Measurements from ENCODE around the gene TBC1D22A.
"Not testable (repeated sequence)": the region's sequence is repeated elsewhere in the genome, so short reads cannot be mapped to it uniquely, and the experiment has no call there.

Gene TBC1D22A

DNA sequence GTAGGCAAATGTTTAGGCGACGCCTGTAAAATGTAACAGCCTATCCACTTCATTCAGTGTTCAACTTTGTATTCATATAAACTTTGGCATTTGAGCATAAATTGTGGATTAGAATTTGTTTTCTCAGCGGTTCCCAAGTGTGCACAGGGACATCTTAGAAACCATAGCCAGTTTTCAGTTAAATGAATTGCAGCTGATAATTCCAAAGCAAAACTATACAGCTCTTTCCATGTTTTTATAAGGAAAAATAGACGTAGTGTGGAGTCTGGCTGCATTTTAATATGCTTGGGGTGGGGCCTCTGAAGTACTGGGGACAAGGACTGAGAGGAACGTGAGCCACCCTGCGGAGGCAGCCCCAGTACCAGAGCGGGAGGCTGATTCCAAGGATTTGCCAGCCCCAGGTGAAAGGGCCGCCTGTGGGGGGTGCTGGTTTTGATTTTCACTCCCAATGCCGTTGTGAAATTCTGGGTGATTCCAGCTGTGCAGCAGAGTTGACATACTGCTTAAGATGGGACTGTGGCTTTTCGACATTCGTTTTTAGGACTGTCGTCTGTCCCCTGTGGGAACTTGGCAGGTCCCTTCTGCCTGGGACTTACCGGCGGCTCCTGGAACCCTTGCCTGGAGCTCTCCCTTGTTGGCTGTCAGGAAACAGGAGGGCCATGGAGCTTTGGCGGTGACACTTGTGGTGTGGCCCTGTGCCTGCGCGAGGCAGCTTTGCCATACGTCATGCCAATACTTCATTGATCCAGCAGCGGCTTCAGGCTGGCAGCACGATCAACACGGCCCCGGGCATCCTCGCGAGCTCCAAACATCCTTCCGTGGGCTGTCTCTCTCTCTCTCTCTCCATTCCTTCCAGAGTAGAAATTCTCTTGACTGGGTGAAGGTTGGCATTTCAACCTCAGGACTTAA lies 370.9 kb downstream of the TBC1D22A start:
- DNase-seq: no peak

GRCh38 chr22:47134222-47134621 lies 371.8 kb downstream of the TBC1D22A start:
- no peak for DNase-seq

DNA sequence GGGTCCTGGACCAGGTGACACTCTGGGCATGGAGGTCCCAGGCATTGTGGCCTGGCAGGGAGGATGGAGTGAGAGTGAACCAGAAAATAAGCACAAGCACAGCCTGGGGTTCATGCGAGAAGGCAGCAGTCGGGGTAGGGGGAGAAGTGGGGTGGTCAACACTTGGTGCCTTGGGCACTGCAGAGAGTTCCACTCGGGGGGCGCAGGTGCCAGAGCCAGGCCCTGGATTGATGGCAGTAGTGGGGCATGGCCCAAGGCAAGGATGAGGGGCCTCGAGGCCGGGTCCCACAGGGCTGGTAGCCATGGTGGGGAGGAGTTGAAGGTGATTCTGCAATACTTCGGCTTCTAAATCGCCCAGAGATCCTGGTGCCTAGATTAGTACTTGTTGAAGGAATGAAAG lies 372.9 kb downstream of the TBC1D22A start:
- DNase-seq: no peak

DNA sequence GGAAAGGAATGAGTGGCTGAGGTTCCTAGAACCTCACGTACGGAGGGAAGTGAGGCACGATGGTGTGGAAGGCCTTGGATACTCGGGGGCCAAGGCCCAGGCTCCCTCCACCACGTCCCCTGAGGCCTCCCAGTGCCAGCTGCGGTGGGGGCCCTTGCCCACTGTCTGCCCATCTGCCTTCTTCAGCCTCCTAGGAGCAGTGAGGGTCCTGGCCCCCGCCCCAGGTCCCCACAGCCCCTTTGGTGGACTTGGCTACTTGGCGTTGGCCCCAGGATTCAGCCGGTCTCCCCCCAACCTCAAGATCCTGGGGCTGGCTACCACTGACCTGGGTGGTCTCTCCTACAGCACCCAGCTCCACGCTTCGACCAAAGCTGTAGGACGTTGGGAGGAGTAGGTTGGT lies 373.6 kb downstream of the TBC1D22A start:
- no peak for DNase-seq

DNA sequence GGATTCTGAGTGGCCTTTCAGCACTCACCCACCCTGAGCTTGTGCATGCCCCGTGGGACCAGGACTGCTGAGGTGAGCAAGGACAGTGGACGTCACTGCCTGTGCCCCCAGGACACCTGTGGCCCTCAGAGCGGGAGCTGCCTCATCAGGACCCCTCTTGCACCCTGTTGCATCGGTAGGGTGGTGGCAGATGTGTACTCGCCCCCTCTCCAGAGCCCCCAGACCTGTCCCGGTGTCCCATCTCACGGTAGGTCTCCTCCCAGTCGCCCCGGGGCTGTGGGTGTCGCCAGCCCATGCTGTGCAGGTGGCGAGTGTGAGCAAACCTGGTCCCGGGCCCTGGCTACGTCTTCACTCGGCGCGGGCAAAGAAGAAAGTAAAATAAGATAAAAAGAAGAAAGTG lies 374.2 kb downstream of the TBC1D22A start:
- no peak for DNase-seq

DNA sequence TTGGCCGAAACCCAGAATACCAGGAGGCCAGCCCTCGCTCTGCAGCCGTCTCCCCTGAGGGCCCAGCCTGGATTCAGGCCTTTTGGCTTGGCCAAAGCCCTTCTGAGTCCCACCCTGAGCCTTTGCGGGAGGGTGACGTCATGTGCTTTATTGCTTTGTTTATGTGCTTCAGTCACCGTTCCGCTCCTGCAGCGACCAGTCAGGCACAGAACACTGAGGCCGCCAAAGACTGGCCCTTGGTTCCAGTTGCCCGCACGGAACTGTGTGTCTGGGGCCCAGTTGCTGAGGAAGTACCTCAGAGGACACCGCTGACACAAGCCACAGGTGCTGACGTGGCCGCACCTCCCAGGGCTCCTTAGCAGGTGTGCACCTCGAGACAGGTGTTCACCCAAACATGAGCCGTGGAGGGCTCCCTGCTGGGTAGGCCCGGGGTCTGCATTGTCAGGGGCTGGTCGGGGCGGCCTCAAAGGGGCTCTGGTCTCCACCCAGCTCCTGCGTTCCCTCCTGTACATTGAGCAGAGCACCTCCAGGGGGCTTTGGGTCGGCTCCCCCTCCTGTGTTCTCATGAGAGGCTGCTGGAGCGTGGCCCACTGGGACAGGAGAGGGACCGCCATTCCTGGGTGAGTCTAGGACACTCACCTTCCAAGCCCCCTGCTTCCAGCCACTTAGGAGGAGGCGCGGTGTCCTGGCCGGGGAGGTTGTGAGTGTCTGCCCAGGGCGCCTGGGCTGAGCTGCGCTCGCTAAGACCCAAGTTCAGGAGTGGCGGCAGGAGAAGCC lies 376.8 kb downstream of the TBC1D22A start:
- DNase-seq: no peak

DNA sequence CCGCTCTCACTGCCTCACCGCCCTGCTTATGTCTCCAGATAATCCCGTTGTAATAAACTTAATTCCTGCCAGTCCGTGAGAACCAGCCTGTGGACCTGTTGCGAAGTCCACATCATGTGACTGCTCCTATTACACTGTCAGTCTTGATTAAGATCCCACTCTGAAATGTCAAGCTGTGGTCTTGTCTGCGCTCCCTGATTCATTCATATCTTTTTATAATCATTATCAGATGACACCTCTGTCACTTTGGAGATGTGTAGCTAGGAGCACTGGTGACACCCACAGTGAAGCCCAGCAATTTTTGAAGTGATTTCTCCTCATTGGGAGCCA lies 377.3 kb downstream of the TBC1D22A start:
- no peak for DNase-seq

DNA sequence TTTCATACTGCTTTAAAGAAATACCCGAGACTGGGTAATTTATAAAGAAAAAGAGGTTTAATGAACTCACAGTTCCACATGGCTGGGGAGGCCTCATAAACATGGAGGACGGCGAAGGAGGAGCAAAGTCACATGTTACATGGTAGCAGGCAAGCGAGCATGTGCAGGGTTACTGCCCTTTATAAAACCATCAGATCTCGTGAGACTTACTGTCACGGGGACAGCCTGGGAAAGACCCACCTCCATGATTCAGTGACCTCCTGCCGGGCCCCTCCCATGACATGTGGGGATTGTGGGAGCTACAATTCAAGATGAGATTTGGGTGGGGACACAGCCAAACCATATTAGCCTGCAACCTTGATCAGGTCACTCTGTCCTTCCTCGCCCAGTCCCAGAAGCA lies 378.5 kb downstream of the TBC1D22A start:
- not testable (repeated sequence) for DNase-seq

DNA sequence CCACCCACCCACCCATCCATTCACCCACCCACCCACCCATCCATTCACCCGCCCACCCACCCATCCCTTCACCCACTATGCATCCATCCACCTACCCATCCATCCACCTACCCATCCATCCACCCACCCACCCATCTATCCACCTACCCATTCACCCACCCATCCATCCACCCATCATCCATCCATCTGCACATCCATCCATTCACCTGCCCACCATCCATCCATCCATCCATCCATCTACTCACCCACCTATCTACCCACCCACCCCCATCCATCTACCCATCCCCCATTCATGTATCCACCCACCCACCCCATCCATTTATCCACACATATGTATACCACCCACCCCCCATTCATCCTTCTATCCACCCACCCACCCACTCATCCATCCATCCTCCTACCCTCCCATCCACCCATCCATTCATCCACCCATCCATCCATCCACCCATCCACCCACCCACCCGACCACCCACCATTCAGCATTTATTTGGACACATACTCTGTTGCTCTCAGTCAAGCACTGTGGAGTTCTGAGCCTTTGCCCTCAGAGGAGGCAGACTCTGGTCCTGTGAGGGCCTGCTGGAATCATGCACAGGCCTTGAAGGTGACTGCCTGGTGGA lies 380.1 kb downstream of the TBC1D22A start:
- no peak for DNase-seq

DNA sequence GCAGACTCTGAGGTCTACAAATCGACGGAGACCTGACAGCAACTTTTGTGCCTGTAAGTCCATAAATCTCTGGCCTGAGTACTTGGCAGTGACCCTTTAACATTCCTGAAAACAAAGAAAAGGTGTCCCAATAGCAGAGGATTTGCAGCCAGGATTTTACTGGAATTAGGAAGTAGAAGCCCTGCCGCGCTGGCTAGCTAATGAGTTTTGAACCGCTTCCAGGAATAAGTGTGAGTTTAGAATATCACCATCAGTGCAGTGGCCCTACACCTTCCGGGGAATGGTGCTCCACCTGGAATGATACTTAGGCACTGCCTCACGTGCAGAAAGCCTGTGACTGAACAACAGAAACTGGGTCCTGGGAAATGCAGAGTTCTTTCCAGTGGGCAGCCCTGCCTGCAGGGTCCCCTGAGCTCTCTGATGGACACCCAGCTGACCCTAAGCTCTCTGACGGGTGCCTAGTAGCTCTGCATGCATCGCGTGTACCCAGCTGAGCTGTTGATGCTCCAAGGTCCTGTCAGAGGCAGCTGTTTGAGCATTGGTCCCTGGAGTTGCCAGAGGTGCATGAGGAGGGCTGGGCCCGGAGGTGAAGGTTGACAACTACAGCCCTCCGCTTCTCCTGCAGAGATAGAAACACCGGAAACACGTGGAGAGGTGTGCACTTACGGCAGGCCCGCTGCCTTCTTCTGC lies 380.9 kb downstream of the TBC1D22A start:
- no peak for DNase-seq

DNA sequence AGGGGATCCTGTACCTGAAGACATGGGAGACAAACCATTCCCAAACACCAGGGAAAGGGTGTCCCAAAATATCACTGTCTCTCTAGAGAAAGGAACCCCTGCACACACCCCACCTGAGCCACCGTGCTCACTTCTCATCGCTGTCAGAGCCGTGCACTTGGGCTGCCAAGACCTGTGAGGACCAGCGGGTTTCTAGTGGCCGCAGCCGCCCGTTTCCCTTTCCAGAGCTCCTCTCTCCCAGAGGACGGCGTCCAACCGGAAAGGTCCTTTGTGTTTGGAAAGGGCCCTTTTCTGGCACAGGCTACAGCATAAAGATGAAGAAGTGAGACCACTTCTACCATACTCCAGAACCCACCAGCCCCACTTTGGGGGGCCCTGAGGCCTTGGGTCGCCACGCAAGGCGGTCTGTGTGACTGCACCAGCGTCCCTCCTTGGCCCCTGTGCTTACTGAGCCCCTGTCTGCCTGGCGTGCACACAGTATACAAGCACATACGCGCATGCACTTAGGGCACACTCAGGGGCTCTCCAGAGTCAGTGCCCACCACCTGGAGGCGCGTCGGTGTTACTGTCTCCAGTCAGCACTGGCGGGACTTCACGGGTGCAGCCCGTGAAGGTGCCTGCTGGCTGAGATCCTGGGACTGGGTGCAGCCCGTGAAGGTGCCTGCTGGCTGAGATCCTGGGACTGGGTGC lies 381.8 kb downstream of the TBC1D22A start:
- no peak for DNase-seq

DNA sequence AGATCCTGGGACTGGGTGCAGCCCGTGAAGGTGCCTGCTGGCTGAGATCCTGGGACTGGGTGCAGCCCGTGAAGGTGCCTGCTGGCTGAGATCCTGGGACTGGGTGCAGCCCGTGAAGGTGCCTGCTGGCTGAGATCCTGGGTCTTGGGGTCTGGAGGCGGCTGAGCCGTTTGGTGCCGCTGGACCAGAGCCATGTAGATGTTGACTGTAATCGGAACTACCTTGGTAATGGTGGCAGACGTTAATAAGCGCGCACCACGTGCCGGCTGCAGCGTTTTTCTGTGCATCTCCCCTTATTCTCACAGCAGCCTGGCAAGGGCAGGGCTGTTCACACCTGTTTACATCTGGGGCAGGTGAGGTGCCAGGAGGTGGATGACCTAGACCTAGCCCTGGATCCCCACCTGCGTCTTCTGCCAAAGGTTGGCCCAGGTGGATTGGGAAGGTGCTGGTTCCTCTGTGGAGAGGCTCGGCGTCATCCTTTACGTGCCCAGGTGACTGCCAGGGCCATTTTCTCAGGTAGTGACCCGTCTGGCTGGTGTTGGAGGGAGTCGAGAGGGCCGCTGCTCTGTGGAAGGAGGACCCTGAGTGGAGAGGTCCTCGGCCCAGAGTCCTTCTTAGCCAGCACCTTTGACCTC lies 382.5 kb downstream of the TBC1D22A start:
- DNase-seq: no peak

DNA sequence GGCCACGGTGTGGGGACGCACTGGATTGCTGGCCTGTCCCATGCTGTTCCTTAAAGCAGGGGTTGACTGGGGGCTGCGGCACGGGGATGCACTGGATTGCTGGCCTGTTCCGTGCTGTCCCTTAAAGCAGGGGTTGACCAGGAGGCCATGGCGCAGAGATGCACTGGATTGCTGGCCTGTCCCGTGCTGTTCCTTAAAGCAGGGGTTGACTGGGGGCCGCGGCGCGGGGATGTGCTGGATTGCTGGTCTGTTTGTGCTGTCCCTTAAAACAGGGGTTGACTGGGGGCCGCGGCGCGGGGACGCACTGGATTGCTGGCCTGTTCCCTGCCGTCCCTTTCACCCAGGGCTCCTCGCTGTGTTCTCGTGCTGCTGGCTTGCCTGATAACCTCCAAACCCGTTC lies 383.4 kb downstream of the TBC1D22A start:
- no peak for DNase-seq

GRCh38 chr22:47146391-47146790 lies 383.9 kb downstream of the TBC1D22A start:
- no peak for DNase-seq

DNA sequence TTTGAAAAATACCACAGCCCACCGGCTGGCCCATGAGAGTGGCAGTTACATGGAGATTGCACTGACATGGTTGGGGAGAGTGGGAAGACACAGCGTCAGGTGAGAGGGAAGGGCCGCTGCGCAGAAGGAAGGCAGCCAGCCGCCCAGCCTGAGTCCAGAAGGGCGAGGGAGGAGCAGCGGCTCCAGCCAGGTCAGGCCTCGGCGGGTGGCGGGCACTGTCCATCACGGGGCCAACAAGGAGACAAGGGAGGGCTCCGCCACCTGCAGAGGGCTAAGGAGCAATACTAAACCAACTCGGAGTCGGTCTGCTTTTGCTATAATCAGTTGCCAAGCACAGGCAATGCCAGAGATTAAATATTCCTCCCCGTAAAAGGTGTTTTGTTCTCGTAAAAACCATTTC lies 384.5 kb downstream of the TBC1D22A start:
- DNase-seq: no peak

GRCh38 chr22:47147572-47147971 lies 385.1 kb downstream of the TBC1D22A start:
- no peak for DNase-seq

DNA sequence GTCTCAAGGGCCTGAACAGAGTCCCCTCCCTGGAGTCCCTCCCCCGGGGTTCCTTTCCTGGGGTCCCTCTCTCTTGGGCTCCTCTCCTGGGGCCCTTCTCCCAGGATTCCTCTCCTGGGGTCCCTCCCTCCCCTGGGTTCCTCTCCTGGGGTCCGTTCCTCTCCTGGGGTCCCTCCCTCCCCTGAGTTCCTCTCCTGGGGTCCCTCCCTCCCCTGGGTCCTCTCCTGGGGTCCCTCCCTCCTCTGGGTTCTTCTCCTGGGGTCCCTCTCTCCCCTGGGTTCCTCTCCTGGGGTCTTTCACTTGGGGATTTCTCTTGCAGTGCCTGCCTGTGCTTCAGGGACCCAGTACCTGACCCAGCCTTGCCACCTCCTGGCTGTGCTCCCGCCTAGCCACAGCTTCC lies 386.1 kb downstream of the TBC1D22A start:
- no peak for DNase-seq

GRCh38 chr22:47148956-47149728 lies 386.7 kb downstream of the TBC1D22A start:
- DNase-seq: no peak

DNA sequence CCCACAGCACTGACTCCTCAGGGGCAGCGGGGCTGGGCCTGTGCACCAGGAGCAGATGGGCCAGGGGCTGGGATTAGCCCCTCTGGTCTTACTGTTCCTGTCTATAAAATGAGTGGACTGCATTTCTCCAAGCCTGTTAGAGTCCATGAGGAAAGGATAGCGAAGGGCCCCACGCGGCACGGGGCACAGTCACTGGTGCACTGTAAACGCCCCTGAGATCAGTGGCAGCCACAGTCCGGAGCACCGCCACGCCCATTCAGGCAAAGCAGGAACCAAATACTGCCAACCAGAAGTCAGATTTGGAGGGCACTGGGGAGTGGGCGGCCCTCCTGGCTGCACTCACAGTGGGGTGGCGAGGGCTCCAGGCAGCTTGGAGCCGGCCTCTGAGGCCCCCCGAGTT lies 387.5 kb downstream of the TBC1D22A start:
- DNase-seq: no peak

DNA sequence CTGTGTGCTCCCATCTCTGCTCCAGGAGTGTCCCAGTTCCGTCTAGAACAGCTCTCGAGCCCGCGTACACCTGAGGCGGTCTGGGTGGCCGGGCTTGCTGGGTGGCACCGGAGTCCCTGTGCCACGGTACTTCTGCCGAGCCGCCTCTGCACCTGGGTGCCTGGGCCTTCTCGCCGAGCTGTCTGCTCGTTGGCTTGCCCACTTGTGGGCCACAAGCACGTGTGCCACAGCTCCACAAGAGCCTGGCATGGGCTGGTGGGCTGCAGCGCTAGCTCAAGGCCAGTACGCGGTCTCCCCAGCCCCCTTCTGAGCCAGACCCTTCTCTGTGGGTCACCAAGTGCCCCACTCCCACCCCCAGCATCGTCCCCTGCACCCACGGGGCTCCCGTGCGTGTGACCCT lies 388.0 kb downstream of the TBC1D22A start:
- DNase-seq: no peak

DNA sequence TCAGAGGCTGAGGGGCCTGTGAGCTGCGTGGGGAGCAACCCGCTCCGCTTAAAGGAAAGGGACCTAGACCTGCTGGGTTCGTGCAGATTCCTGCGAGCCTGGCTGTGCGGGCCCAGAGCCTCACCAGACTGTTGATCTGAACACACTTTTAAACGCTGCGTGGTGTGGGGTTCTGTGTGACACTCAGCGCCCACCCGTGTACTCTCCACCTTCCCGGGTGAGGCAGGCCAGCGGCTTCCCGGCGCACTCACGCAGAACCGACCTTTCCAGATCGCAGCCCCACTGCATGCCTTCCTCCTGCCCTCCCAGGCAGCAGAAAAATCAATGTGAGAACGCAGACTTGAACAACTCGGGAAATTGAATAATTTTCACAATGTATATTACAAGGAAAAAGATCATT lies 388.6 kb downstream of the TBC1D22A start:
- DNase-seq: no peak
